GM21825 (cell line): ENCODE results near the gene DNAH12.
"Not testable (repeated sequence)": the region's sequence is repeated elsewhere in the genome, so short reads cannot be mapped to it uniquely, and the experiment has no call there.

Source experiments
- ATAC-seq: cut with Tn5 transposase; IDR thresholded peaks from one replicate; pipeline ENCODE4 v1.9.1; 2021; ENCODE audit warnings: mild to moderate bottlenecking, moderate library complexity; ENCODE audit not compliant: unreplicated experiment

Gene DNAH12

GRCh38 chr3:57335283-57335938 lies 208.7 kb downstream of the DNAH12 start:
- ATAC-seq: no peak

- no peak for ATAC-seq
Observed at GRCh38 chr3:57331078-57331610, 213.0 kb downstream of the DNAH12 start.

- ATAC-seq: not testable (repeated sequence)
Observed at GRCh38 chr3:57326498-57326897, 217.6 kb downstream of the DNAH12 start.

GRCh38 chr3:57314204-57314603 lies 229.9 kb downstream of the DNAH12 start:
- ATAC-seq: no peak

GRCh38 chr3:57309769-57310360 lies 234.3 kb downstream of the DNAH12 start:
- no peak for ATAC-seq

GRCh38 chr3:57303520-57303919 lies 240.6 kb downstream of the DNAH12 start:
- ATAC-seq: not testable (repeated sequence)

- ATAC-seq: no peak
Observed at GRCh38 chr3:57298041-57298440, 246.1 kb downstream of the DNAH12 start.

GRCh38 chr3:57292897-57293526 lies 251.1 kb downstream of the DNAH12 start:
- no peak for ATAC-seq

GRCh38 chr3:57292159-57292896 lies 251.8 kb downstream of the DNAH12 start, which contains the start of gene ASB14:
Gene ASB14, minus strand, starts transcription at chr3:57292685. Its CDS starts 652 bp downstream, at chr3:57292033.
- ATAC-seq: no peak

GRCh38 chr3:57288403-57288802 lies 255.7 kb downstream of the DNAH12 start:
- ATAC-seq: no peak

- ATAC-seq: no peak
Observed at GRCh38 chr3:57287205-57287604, 256.9 kb downstream of the DNAH12 start.

- no peak for ATAC-seq
Observed at GRCh38 chr3:57283334-57283733, 260.8 kb downstream of the DNAH12 start.

- ATAC-seq: no peak
Observed at GRCh38 chr3:57281715-57282114, 262.4 kb downstream of the DNAH12 start.

- ATAC-seq: no peak
Observed at GRCh38 chr3:57279685-57280084, 264.5 kb downstream of the DNAH12 start.

GRCh38 chr3:57278237-57278636 lies 265.9 kb downstream of the DNAH12 start:
- no peak for ATAC-seq

- no peak for ATAC-seq
Observed at GRCh38 chr3:57275393-57275792, 268.8 kb downstream of the DNAH12 start.

GRCh38 chr3:57274845-57275244 lies 269.3 kb downstream of the DNAH12 start:
- no peak for ATAC-seq

GRCh38 chr3:57268416-57268815 lies 275.7 kb downstream of the DNAH12 start:
- no peak for ATAC-seq

- no peak for ATAC-seq
Observed at GRCh38 chr3:57261929-57262328, 282.2 kb downstream of the DNAH12 start.

GRCh38 chr3:57261119-57261518 lies 283.0 kb downstream of the DNAH12 start:
- no peak for ATAC-seq

- no peak for ATAC-seq
Observed at GRCh38 chr3:57257678-57258077, 286.5 kb downstream of the DNAH12 start.
